HG02943 (cell line): ENCODE measurements around the gene NPFFR1.

Experiments
- ATAC-seq: cut with Tn5 transposase; IDR thresholded peaks from one replicate; pipeline ENCODE4 v1.9.1; 2021; ENCODE audit warnings: mild to moderate bottlenecking, low read depth, moderate library complexity; ENCODE audit not compliant: unreplicated experiment

NPFFR1 gene

GRCh38 chr10:70317272-70317942, 33.6 kb upstream of the NPFFR1 start:
- no peak for ATAC-seq

- ATAC-seq, result no peak
These were observed 32.0 kb upstream of the NPFFR1 start for GRCh38 chr10:70315815-70316214.

GRCh38 chr10:70315276-70315675, 31.5 kb upstream of the NPFFR1 start:
- ATAC-seq, result no peak

GRCh38 chr10:70312972-70313371, 29.2 kb upstream of the NPFFR1 start:
- no peak for ATAC-seq

- no peak for ATAC-seq
These were observed 28.4 kb upstream of the NPFFR1 start for GRCh38 chr10:70312249-70312648.

GRCh38 chr10:70311698-70312097, 27.9 kb upstream of the NPFFR1 start:
- ATAC-seq, result no peak

GRCh38 chr10:70309661-70310060, 25.9 kb upstream of the NPFFR1 start:
- ATAC-seq, result no peak

- no peak for ATAC-seq
These were observed 24.6 kb upstream of the NPFFR1 start for GRCh38 chr10:70308121-70309060.

GRCh38 chr10:70306886-70307520, 23.2 kb upstream of the NPFFR1 start:
- ATAC-seq, result no peak

- no peak for ATAC-seq
These were observed 22.4 kb upstream of the NPFFR1 start for GRCh38 chr10:70306181-70306705.

GRCh38 chr10:70303730-70304129, 19.9 kb upstream of the NPFFR1 start:
- ATAC-seq, result no peak

GRCh38 chr10:70302292-70302691, 18.5 kb upstream of the NPFFR1 start:
- ATAC-seq, result no peak

- no peak for ATAC-seq
These were observed 17.2 kb upstream of the NPFFR1 start for GRCh38 chr10:70300908-70301597.

- no peak for ATAC-seq
These were observed 16.7 kb upstream of the NPFFR1 start for GRCh38 chr10:70300461-70300860.

GRCh38 chr10:70299876-70300275, 16.1 kb upstream of the NPFFR1 start:
- no peak for ATAC-seq

- no peak for ATAC-seq
These were observed 14.6 kb upstream of the NPFFR1 start for GRCh38 chr10:70298393-70298792.

- no peak for ATAC-seq
These were observed 13.4 kb upstream of the NPFFR1 start for GRCh38 chr10:70297224-70297623.

- no peak for ATAC-seq
These were observed 12.6 kb upstream of the NPFFR1 start for GRCh38 chr10:70296406-70296899.

- ATAC-seq, result no peak
These were observed 12.1 kb upstream of the NPFFR1 start for GRCh38 chr10:70295926-70296325.

GRCh38 chr10:70295321-70295720, 11.5 kb upstream of the NPFFR1 start:
- ATAC-seq, result no peak
